ENCODE measurements around the gene DPM2.
A peak's percentile ranks its signal among the peaks of the same experiment; 100 is the strongest.

The DPM2 gene

DNA sequence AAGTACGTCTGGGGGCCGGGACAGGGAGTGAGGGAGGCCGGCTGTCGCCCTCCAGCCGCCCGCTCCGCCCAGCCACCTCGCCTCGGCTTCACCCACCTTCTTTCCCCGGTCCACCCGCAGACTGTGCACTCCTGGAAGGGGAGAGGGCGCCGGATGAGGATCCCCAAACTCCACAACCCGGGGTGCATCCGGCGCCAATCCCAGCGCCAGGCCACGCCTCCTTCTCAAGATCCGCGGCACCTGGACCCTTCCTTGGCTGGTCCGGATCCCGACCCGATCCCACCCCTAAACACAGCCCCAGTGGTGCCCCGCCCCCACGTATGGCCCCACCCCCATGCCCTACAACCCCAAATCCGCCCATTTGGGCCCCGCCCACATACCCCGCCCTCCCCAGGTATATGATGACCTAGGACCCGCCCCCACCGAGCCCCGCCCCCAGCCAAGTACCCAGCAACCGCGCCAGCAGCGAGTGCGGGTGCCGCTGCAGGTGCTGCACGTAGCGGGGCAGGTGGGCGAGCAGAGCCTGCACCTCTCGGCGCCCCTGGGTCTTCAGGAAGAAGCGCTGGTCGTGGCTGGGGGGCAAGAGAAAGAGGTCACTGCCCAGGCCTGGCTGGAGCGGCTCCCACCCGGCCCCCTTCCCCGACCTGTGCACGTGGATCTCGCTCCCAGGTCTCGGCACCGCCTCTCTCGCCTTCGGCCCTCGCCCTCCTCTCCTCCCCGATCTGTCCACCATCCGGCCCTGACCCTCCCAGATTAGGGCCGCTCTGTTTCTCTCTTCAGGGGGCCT lies 10.3 kb downstream of the DPM2 start:
- H3K4me3 ChIP-seq (ENCODE audit: control insufficient read depth, low read depth, low read length), result peak overlapping the region; percentile 11
- TF ChIP-seq CTCF (IDR thresholded peaks at IDR 0.05; ENCODE audit: control insufficient read depth, insufficient read depth, low read depth, low read length, missing control alignments), result no peak
- no peak for DNase-seq (ENCODE audit: low read depth)

DNA sequence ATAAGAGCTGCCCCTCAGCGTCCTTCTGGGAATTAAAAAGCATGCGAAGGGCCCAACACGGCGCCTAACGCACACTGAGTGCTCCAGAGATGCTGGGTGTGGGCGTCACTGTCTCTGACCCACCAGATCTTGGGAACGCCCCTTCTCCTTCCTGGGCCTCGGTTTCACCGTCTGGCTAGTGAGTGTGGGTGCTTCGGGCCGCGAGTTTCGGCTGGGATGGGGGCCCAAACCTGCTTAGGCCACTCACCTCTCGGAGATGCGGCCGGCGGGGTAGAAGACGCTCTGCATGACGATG lies 10.8 kb downstream of the DPM2 start:
- peak overlapping the region; percentile 11 for H3K4me3 ChIP-seq (ENCODE audit: control insufficient read depth, low read depth, low read length)

DNA sequence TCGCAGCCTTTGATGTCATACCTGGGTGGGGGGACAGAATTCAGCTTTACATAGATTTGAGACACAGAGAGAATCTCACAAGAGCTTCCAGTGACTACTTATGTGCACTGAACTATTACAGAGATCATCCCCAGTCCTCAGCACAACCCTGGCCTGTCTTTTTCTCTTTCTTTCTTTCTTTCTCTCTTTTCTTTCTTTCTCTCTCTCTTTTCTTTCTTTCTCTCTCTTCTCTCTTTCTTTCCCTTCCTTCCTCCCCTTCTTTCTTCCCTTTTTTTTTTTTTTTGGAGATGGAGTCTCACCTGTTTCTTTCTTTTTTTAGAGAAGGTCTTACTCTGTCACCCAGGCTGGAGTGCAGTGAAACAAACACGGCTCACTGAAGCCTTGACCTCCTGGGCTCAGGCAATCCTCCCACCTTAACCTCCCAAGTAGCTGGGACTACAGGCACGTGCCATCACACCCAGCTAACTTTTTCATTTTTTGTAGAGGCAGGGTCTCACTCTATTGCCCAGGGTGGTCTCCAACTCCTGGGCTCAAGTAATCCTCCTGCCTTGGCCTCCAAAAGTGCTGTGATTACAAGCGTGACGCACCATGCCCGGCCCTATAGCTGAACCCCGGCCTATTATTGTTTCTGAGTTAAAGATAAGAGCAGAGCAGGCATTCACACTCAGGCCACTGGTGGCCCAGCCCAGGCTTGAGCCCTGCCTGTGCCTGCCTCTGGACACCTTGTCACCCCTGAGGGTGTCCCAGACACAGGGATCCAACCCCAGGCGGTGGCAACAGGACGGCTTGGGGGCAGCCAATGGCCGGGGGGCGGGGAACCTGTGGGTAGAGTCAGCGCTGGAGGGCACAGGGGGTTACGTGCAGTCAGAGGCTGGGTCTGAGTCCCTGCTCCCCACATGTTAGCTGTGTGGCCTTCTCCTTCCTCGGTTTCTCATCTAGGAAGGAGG lies 11.4 kb downstream of the DPM2 start:
- no peak for DNase-seq (ENCODE audit: low read depth)
- no peak overlapping the region for H3K4me3 ChIP-seq (ENCODE audit: control insufficient read depth, low read depth, low read length)
- TF ChIP-seq CTCF (IDR thresholded peaks at IDR 0.05; ENCODE audit: control insufficient read depth, insufficient read depth, low read depth, low read length, missing control alignments), result no peak

More for the DNA sequence above, 10.8 kb downstream of the DPM2 start:
- no peak for TF ChIP-seq CTCF (IDR thresholded peaks at IDR 0.05; ENCODE audit: control insufficient read depth, insufficient read depth, low read depth, low read length, missing control alignments)
- no peak for DNase-seq (ENCODE audit: low read depth)

DNA sequence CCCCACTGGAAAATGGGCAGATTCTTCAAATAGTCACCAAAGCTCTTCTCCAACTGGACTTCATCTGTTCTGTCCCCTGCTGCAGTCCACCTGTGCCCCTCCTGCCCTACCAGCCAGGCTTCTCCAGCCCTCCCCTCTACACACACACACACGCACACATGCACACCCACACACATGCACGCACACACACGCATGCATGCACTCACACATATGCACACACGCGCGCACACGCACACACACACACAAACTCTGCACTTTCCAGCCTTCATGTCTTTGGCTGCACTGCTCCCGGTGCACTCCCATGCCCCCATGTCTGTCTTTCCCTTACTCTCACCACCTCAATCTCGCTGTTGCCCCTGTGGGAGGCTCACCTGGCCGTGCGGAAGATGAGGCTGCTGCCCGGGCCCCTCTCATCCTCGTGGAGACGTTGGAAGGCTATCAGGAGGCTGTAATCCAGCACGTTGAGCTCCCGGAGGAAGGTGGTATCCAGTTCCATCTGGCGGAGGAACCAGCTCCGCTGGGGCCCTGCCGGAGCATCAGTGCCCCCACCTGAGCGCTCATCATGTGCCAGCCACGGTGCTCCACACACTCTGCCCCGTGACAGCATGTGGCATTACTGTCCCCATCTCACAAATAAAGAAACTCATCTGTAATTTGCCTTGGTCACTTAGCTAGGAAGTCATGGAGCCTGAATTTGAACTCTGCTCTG lies 12.8 kb downstream of the DPM2 start:
- no peak for DNase-seq (ENCODE audit: low read depth)
- TF ChIP-seq CTCF (IDR thresholded peaks at IDR 0.05; ENCODE audit: control insufficient read depth, insufficient read depth, low read depth, low read length, missing control alignments), result no peak
- H3K4me3 ChIP-seq (ENCODE audit: control insufficient read depth, low read depth, low read length), result no peak overlapping the region

DNA sequence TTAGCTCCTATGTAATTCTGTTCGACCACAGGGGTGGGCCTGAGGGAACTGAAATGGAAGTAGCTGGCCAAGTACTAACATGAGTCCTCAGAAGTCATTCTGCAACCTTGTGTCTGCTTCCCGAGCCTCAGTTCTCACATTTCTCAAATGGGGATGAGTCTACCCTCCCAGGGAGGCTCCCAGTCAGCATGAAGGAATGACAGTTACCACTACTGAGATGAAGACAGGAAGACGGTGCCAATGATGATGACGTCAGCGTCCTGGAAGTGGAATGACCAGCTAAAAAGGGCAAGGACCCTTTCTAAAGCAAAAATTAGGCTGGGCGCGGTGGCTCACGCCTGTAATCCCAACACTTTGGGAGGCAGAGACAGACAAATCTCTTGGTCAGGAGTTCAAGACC lies 13.9 kb downstream of the DPM2 start:
- peak; percentile 96 for DNase-seq (ENCODE audit: low read depth)
- no peak overlapping the region for H3K4me3 ChIP-seq (ENCODE audit: control insufficient read depth, low read depth, low read length)
- TF ChIP-seq CTCF (IDR thresholded peaks at IDR 0.05; ENCODE audit: control insufficient read depth, insufficient read depth, low read depth, low read length, missing control alignments), result no peak

- DNase-seq (ENCODE audit: low read depth), result no peak
- no peak overlapping the region for H3K4me3 ChIP-seq (ENCODE audit: control insufficient read depth, low read depth, low read length)
- no peak for TF ChIP-seq CTCF (IDR thresholded peaks at IDR 0.05; ENCODE audit: control insufficient read depth, insufficient read depth, low read depth, low read length, missing control alignments)
Observed at GRCh38 chr9:127923046-127923445, 14.6 kb downstream of the DPM2 start.
